ENCODE measurements around the gene DHRS3.

DHRS3 gene

DNA sequence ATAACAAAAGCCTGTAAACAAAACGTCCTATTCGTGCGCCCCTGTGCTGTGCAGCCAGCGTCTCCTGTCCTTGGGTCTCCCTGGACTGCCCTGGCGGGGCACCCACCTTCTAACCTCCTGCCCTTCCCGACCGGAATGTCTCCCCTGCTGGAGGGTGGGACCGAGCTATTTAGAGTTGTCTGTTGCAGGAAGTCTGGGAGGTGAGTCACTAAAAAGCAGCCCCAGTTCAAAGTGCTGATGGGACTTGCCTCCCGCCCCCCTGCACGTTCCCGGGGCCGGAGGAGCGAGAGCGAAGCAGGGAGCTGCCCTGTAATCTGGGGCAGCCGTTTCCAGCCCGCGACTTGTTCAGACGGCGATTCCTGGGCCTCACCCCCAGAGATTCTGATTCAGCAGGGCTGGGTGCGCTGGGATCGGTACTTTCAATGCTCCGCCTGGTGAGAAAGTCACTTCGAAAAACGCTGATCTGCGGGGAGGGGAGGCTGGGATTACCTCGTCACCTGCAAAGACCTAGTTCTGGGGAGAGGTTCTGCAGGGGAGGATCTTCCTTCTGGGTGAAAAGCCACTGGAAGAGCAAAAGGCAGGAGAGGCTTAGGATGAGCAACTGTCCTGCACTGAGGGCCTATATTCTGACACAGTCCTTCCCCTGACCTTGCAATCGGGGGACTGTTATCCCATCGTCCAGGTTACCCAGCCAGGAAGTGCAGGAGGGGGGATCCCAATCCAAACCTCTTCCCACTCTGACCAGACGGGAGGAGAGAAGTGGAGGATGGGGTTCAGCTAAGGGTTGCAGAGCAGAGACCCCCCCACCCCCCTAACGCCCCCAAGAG lies 1.2 kb upstream of the DHRS3 start:
- TF ChIP-seq, protein P1, sequence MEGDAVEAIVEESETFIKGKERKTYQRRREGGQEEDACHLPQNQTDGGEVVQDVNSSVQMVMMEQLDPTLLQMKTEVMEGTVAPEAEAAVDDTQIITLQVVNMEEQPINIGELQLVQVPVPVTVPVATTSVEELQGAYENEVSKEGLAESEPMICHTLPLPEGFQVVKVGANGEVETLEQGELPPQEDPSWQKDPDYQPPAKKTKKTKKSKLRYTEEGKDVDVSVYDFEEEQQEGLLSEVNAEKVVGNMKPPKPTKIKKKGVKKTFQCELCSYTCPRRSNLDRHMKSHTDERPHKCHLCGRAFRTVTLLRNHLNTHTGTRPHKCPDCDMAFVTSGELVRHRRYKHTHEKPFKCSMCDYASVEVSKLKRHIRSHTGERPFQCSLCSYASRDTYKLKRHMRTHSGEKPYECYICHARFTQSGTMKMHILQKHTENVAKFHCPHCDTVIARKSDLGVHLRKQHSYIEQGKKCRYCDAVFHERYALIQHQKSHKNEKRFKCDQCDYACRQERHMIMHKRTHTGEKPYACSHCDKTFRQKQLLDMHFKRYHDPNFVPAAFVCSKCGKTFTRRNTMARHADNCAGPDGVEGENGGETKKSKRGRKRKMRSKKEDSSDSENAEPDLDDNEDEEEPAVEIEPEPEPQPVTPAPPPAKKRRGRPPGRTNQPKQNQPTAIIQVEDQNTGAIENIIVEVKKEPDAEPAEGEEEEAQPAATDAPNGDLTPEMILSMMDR (IDR thresholded peaks at IDR 0.05), result no peak

DNA sequence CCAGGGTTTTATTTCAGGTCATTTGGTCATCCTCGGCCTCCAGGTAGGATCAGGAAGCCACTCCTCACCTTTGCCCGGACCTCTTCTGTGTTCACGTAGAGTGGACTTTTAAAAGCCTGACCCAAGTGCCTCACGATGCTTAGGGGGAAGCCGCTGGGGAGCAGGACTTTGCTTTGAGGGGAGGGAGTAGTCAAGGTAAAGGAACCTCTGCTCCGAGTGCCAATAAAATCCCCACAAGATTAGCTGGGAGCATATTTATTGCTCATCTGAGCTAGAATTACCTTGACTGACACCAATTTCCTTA lies 603 bp upstream of the DHRS3 start:
- TF ChIP-seq, protein P1 (IDR thresholded peaks at IDR 0.05), result no peak

DNA sequence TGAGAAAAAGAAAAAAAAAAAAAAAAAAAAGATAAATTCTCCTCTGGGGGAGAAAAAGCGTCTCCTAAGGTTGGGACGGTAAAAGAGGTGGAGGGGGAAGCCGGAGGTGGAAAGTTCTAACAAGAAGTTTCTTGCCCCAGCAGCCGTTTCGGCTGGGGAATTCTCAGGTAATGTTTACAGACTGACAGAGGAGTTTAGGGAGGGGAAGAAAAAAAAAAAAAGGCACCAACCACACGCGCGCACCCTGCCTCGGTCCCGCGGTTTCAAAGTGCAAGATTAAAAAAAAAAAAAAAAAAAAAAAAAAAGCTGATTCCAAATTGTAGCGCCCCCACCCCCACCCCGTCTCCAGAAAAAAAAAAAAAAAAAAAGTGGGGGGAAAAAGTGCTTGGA lies 504 bp downstream of the DHRS3 start:
- TF ChIP-seq, protein P1 (IDR thresholded peaks at IDR 0.05), result no peak

DNA sequence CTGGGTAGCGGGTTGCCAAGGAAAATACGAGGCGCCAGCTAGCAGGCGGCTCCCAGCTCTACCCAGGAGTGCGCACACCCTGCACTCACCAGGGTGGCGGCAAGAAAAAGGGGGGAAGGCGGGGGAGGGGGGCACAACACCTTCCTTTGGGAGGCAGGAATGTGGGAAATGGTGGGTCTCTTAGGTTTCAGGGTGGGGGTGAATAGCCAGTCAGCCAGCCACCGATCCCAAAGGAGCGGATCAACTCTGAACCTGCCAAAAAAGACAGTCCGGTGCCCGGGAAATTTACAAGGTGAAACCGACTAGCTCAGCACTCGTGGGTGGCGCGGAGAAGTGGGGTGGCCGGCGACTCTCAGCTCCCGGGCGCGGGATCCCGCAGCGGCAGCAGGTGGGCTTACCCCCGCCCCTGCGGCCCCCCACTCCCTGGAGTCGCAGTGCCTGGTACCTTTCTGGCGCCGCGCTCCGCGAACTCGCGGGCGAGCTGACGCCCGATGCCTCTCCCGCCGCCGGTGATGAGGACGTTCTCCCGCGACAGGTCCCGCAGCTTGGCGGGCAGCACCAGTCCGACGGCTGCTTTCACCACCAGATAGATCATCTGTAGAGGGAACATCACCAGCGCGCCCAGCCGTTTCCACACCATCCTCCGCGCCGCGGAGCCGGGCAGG lies 1.2 kb downstream of the DHRS3 start:
- TF ChIP-seq, protein P1 (IDR thresholded peaks at IDR 0.05), result no peak

DNA sequence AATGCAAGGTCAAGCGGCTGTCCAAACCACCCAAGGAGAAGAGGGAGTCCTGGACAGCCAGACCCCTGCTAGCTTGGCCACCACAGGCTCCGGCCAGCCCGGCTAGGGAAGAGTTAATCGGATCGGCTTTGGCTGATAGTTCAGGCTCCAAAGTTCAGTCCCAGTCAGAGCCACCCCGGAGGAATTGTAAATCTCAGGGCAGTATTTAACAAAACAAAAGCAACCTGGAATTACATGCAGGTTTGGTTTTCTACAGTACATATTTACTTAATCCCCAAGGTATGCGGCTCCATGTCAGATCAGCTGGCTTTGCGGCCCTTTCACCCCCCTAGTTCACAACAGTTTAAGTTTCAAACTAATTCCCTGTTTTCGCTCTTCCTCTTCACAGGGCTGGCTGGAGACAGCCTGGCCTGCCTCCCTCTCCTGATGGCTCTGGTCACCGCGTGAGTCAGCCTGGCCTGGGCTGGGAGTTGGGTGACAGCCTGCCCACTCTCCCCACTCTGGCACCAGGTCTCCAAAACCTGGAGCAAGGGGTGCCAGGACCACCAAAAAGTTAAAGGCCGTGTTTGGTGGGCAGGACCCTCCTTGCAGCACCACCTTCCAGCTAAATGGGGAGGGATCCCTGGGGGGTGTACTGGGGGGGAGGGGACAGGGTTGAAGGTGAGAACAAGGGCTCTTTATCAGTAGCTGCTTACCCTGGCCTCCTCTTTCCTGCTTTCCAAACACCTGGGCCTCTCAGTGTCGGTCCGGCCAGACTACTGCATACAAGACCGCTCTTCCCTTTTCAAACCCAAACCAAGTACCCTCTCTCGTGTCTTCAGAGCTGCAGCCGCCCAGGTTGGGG lies 1.9 kb downstream of the DHRS3 start:
- TF ChIP-seq, protein P1 (IDR thresholded peaks at IDR 0.05), result no peak

DNA sequence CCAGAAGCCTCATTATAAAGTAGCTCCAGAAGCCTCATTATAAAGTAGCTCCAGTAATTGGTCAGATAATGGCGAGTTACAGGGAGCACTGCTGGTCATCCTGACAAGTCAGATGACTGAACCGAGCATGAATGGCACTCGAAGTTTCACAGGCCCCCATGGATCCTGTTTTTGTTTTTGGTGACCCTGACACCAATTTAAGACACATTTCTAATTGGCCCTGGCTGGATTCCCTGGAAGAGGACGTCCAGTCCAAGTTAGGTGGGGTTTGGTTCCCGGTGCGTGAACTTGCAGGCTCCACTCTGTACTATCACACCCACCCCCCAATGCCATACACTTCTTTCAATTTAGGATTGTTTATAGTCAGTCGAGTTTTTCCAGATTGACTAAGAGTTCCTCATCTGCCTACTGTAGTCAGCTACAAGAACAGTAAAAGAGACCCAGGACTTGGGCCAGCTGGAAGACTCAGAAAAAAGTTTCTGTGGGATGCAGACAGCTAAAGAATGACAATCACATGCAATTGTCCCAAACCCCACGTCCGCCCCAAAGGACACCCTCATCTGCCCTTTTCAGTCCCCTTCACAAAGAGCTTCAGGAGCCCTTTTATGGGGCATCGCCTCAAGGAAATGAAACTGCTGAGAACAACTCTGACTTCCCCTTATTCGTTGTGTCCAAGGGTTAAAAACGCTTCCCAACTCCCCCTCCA lies 2.7 kb downstream of the DHRS3 start:
- TF ChIP-seq, protein P1 (IDR thresholded peaks at IDR 0.05), result no peak

Measured in LNCAP (cell line).